GM21381 (cell line): ENCODE data around the gene GTF3C2.
"Not testable (repeated sequence)": the region's sequence is repeated elsewhere in the genome, so short reads cannot be mapped to it uniquely, and the experiment has no call there.

Experiments used
- ATAC-seq: cut with Tn5 transposase; IDR thresholded peaks from one replicate; pipeline ENCODE4 v1.9.1; 2021; ENCODE audit warnings: mild to moderate bottlenecking, moderate library complexity; ENCODE audit not compliant: unreplicated experiment

GTF3C2 gene

GRCh38 chr2:27322301-27322765 is 34.2 kb downstream of the GTF3C2 start:
- no peak for ATAC-seq

DNA sequence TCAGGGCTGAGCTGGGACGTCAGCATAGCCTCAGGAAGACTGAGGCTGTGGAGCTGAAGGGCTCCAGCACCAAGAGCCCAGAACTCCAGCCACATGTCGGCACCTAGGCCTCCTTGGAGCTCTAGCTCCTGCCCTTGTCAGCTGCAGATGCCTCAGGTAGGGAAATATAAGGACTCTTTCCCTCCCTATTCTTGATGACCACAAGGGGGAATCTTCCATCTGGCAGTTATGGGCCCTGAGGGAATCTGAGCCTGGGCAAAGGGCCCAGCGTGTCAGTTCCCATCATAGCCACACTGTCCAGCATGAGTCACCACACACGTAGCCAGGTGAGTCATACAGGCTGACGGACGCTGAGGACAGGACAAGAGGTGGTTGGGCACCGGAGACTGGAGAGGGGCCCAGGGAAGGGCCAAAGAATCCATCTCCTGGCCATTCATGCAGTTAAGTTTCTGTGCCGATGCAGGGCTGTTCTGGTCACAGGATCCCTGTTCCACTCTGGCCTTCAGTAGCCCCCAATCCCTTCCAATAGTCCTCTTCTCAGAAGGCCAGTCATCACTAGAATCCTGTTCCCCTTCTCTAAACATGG is 35.5 kb downstream of the GTF3C2 start:
- no peak for ATAC-seq

GRCh38 chr2:27319839-27320238 is 36.7 kb downstream of the GTF3C2 start:
- not testable (repeated sequence) for ATAC-seq

DNA sequence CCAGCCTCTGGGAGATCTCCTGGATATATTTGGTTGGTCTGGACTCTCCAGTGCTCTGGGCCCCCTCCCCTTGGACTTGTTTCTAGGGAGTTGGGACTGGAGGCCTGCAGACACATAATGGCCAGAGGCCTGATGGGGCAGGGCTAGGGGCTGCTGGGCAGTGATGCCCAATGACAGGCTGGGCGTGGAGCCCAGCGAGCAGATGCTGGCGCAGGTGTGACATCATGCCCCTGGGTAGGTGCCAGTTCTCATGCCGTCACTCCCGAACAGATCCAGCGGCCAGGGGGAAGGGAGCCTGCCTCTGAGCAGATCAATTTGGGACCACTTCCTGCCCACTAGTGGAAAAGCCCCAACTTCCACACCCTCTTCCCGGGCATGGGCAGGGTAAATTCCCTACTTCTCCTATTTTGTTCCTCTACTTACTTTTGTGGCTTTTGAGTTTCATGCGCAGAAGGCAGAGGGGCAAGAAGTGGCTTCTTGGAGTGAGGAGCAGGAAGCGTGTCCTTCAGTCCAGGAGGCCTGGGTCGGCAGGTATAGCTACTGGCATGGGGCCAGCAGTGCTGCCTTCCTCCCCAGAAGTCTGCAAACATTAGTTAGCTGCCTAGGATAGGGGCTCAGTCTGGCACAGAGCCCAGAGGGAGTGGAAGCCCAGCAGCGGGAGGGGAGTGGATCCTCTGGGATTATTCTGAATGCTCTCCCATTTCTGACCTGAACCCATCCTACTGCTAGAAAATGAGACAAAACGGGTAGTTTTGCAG is 39.7 kb downstream of the GTF3C2 start:
- no peak for ATAC-seq

GRCh38 chr2:27315122-27315521 is 41.4 kb downstream of the GTF3C2 start:
- no peak for ATAC-seq

DNA sequence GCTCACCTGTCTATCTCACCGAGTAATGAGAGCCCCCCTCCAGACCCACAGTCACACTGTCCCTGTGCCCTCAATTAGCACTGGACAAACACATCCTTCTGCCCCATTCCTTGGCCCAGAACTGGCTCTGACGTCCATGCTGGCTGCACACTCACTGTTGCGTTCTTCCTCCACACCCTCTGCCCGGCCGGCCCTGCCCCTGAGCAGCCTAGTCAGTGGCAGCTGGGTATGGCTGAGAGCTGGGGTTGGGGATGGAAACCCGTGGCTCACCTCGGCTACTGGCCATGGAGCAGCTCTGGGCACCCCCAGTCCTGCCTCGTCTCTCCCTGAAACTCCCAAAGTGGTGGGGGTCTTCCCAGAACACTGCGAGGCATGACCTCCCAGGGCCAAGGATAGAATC is 41.9 kb downstream of the GTF3C2 start:
- no peak for ATAC-seq

- ATAC-seq: no peak
Measured at GRCh38 chr2:27313882-27314645, 42.5 kb downstream of the GTF3C2 start.

DNA sequence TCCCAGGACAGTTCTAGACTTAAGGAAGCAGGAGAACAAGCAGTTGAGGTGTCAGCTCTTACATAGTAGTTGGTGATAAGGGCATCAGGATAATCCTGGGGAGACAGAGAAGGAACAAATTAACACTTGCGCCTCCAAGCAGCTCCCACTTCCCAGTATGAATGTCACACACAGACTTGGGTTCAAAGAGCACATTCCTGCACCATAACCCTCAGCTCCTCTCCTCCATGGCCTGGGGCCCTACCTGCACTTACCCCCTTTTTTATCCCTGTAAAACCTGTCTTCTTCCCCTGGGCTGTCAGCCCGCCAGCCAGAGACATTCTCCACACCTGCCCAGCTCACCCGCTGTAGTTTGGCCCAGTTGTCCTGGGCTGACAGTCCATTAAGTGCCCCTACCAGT is 44.4 kb downstream of the GTF3C2 start:
- no peak for ATAC-seq

DNA sequence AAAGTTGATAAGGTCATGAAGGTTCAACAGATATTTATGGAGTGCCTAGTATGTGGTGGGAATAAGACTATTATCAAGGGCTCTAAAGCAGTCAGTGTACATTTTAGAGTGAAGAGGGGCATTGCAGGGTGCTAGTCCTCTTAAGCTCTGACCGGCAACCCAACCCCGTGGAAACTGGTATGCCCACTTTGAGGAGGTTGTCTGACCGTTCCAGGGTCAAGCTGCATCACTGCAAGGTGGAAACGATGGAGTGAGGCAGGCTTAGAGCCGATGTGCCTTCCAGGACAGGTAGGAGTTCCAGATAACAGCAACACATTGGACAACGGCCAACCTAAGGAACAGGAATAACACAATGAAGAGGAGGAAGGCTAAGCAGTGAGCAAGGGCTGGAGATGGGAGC is 46.9 kb downstream of the GTF3C2 start:
- no peak for ATAC-seq

DNA sequence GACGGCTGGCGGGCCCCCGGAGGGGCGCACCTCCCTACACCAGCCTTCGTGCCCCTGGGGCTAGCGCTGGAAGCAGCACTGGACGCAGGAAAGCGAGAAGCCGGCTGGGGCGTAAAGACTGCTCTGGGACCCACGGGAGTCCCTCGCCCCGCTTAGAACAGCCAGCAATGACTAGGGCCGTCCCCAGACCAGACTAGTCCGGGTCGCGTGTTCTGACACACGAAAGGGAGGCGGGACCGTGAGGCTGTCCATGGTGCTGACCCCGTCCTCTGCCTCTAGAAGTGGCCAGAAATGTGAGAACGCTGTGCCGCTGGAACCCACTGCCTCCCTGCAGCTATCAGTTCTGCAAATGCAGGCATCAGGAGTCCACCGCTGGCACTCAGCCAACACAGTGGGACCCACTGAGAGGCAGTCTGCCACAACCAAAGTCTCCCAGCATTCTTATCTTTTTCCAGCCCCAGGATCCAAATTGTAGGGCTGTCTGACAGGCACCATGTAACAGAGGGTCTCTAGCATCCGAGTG is 48.1 kb downstream of the GTF3C2 start, which contains the start of gene UCN:
TSS of gene UCN (minus strand) at position 87 of the 523 bp plus-strand sequence. CDS start 550 bp downstream, outside the sequence.
- ATAC-seq: no peak

DNA sequence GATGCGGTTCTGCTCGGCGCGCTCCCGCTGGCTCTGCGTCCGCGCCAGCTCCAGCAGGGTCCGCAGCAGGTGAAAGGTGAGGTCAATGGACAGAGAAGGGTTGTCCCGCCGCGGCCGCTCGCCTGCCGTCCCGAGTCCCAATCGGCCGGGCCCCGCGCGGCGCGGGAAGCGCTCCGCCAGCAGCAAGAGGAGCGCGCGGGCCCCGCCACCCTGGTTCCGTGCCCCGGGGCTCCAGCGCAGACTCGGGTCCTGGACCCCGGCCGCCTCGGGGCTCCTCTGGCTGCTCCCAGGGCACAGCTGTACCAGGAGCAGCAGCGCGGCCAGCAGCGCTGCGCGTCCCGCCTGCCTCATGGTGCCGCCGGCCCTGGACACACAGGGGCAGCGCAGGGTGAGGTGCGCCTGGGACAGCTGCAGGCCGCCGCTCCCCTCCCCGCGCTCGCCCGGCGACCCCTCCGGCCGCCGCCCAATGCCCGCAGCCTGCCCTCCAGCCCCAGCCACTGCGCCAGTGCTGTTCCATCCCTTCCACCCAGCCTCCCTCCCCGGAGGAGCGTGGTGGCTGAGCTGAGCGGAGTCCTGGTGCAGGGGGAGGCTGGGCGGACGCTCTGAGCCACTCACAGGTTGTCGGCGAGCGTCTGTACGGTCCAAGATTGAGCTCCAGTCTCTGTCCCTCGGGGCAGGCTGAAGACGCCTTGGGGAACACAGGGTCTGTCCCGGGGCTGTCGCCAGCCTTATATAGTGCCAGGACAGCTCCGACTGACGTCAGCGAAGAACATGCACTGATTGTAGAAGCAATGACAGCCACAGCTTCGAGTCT is 48.8 kb downstream of the GTF3C2 start:
- ATAC-seq: no peak

DNA sequence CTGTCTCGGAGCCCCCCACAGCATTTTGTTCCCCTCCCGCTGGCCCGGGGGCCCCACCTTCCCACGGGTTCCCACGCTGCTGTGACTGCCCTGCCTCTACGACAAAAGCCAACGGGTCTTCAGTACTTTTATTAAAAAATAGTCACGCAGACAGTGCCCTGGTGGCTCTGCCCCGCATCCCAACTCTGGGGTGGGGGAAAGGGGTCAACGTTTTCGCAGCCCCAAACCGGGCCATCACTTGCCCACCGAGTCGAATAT is 49.3 kb downstream of the GTF3C2 start:
- ATAC-seq: no peak

DNA sequence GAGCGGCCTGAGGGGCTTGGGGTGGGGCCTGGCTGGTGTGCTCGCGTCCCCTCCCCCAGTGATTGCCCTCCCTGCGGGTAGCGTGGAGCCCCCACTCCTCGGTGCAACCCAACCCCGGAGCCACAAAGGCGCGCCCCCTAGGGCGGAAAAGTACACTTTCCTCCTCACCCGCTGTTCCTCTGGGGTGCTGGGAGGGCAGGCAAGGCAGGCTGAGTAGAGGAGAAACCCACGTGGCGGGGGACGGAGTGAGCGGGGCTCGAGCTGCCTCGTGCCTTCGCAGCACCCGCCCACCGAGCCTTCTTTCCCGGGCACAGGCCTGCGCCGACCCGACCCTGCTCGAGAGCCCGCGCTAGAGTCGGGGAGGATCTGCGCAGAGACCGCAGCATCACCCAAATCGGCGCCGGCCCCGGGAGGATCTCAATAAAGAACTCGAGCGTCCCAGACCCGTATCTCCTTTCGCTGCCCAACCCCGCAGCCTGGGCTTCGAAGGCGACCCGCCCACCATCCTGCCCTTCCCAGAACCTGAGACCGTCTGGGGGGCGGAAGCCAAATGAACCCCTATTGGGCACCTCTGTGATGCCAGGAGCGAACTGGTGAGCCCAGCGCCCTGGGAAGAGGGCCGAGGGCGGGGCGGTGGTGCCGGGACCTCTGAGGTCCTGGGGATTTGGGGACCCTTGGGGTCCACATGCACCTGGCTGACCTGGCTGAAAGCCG is 49.8 kb downstream of the GTF3C2 start:
- ATAC-seq: no peak

DNA sequence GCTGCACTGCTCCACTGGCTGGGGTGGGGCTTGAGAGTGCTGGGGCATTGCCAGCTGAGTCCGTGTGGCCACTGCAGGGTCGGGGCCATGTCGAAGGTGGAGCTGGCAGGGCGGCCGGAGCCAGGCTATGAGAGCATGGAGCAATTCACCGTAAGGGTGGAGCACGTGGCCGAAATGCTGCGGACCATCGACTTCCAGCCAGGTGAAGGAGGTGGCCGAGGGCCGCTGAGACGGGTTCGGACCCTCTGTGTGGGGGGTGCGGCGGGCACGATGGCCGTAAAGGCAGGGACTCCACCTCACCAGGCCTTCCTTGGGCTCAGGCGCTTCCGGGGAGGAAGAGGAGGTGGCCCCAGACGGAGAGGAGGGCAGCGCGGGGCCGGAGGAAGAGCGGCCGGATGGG is 50.4 kb downstream of the GTF3C2 start:
- ATAC-seq: no peak

DNA sequence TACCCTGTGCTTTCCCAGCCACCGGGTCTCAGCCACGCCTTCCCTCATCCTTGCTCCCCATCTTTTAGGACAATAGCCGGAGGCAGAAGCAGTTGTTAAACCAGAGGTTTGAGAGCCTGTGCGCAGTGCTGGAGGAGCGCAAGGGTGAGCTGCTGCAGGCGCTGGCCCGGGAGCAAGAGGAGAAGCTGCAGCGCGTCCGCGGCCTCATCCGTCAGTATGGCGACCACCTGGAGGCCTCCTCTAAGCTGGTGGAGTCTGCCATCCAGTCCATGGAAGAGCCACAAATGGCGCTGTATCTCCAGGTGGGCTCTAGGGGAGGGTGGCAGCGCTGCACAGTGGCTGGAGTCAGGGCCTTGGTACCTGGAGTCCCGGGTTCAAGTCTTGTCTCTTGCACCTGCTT is 51.0 kb downstream of the GTF3C2 start:
- no peak for ATAC-seq

DNA sequence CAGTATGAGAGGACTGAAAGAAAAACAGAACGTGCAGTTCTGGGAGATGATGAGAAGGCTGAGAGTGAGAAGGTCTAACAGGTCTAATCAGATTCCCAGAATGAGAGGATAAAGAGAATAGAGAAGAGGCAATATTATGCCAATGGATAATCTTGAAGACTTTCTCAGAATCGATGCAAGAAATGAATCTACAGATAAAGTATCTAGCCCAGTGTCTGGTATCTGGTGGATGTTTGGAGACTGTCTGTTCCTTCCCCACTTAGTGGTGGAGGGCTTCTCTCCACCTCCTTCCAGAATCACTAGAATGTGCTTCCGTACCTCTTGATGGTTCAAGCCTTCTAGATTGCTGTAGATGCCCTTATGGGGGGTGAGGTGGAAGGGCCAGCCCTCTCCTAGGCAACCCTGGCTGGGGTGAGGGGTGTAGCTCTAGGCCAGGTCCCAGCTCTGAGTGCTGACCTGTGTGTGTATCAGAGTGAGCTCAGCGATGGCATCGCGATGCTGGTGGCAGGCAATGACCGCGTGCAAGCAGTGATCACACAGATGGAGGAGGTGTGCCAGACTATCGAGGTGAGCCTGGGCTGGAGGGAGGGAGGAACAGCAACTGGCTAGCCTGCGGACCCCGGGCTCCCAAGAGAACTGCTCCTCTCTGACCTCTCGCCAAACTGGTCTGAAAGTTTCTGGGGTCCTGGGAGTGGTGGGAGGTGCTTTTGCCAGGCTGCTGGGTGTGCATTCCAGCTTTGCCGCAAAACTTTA is 51.9 kb downstream of the GTF3C2 start:
- no peak for ATAC-seq

GRCh38 chr2:27303093-27304025 is 53.2 kb downstream of the GTF3C2 start:
- no peak for ATAC-seq

DNA sequence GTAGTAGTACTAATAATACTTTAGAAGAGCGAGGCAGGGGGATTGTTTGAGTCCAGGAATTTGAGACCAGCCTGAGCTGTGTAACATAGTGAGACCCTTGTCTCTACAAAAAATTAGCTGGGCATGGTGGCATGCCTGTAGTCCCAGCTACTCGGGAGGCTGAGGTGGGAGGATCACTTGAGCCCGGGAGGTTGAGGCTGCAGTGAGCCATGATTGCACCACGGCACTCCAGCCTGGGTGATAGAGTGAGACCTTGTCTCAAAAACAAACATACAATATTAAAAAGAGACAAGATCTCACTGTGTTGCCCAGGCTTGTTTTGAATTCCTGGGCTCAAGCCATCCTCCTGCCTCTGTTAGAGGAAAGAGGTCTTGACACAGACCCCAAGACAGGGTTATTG is 56.0 kb downstream of the GTF3C2 start:
- not testable (repeated sequence) for ATAC-seq
